K562 (cell line): ENCODE data around the gene MAP3K13. TPM values are rescaled to one million over a fixed set of nuclear protein-coding genes. Genes with fewer than 3 reads are reported as not detected.

ENCODE experiments used
- ARID1B ChIP-seq: fragments of 450-650 bp; IDR thresholded peaks from 2 replicates; pipeline ENCODE4 v1.6.1; 2016; ENCODE audit warnings: antibody characterized with exemption, mild to moderate bottlenecking, inconsistent platforms
- CREB3L1 ChIP-seq: fragments of 450-650 bp; IDR thresholded peaks from 2 replicates; pipeline ENCODE4 v1.6.1; 2014; ENCODE audit warnings: low read depth, mild to moderate bottlenecking, moderate library complexity, borderline replicate concordance
- JUNB ChIP-seq: fragments of 450-650 bp; formaldehyde crosslinking; conservative IDR thresholded peaks from 2 replicates; pipeline ENCODE4 v1.4.0; 2020; ENCODE audit warnings: mild to moderate bottlenecking
- KAT7 ChIP-seq: sonication (generic); formaldehyde crosslinking; IDR thresholded peaks from 2 replicates; pipeline ENCODE4 v1.8.0; 2022; ENCODE audit warnings: missing genetic modification reagents, mild to moderate bottlenecking, borderline replicate concordance
- MEF2D ChIP-seq: conservative IDR thresholded peaks from 2 replicates; pipeline ENCODE4 v1.6.1; 2016; ENCODE audit warnings: low read depth, missing genetic modification characterization, missing compliant biosample characterization
- POLR2A ChIP-seq: fragments of 450-650 bp; conservative IDR thresholded peaks from 2 replicates; pipeline ENCODE4 v1.6.1; 2016
- SIRT6 ChIP-seq: IDR thresholded peaks from one replicate; pipeline ENCODE4 v1.6.1; 2012; ENCODE audit warnings: low read depth, mild to moderate bottlenecking, control low read depth, inconsistent platforms, low read length, moderate library complexity
- TFE3 ChIP-seq: fragments of 450-650 bp; formaldehyde crosslinking; IDR thresholded peaks from 2 replicates; pipeline ENCODE4 v1.4.0; 2020; ENCODE audit warnings: mild to moderate bottlenecking, mixed read lengths
- ZBTB8A ChIP-seq: fragments of 450-650 bp; IDR thresholded peaks from 2 replicates; pipeline ENCODE4 v1.6.1; 2018; ENCODE audit warnings: mild to moderate bottlenecking, moderate library complexity; ENCODE audit not compliant: partially characterized antibody
- ZBTB9 ChIP-seq: fragments of 450-650 bp; formaldehyde crosslinking; IDR thresholded peaks from 2 replicates; pipeline ENCODE4 v1.4.0; 2020; ENCODE audit warnings: mild to moderate bottlenecking, moderate library complexity
- ZNF134 ChIP-seq: fragments of 250-450 bp; sonication (Bioruptor Pico); conservative IDR thresholded peaks from 2 replicates; pipeline ENCODE4 v1.4.0; 2020
- ZNF174 ChIP-seq: fragments of 250-450 bp; sonication (Bioruptor Pico); IDR thresholded peaks from 2 replicates; pipeline ENCODE4 v1.4.0; 2020; ENCODE audit warnings: mild to moderate bottlenecking
- polyA plus RNA-seq, 8 experiments: library from polyadenylated mRNA; depleted of rRNA in 4 of 8; stranded (reverse) in 5 of 8; unstranded in 3 of 8; fragments of >200 nt; fragmentation: Nextera tagmentation in 2 of 8; fragmentation: Illumina TruSeq in 1 of 8; extraction: Ambion mirVana in 2 of 8; extraction: Trizol in 1 of 8; gene quantifications; 2 replicates each; pipeline versions ENCODE4 v1.2.1 to v1.2.3, GENCODE V29; 2011 to 2014; ENCODE audit warnings: inconsistent platforms in 1 of 8, missing spikeins in 1 of 8
- total RNA-seq, 7 experiments: library from RNA; depleted of rRNA in 6 of 7; stranded (reverse); fragments of >200 nt in 6 of 7; fragmentation: Illumina TruSeq in 2 of 7; extraction: Trizol in 2 of 7; gene quantifications; 2 replicates each; pipeline versions ENCODE4 v1.2.1 to v1.2.3, GENCODE V29; 2011 to 2021; ENCODE audit warnings: low replicate concordance in 1 of 7
- TF ChIP-seq, protein P1 (sequence below), 2 experiments: fragments of 450-650 bp in 1 of 2; sonication (generic) in 1 of 2; formaldehyde crosslinking in 1 of 2; IDR thresholded peaks; 2 replicates each; pipeline versions ENCODE4 v1.7.1 to v1.9.0; 2016 to 2022; ENCODE audit warnings: inconsistent platforms in 1 of 2, mild to moderate bottlenecking in 1 of 2, missing genetic modification reagents in 1 of 2

The MAP3K13 gene
- total and polyA plus RNA-seq, 9 of the 15 experiments (the other 6 are each of a cell fraction or from before 2014, with no cell fraction given): 0.04 to 0.32 (median 0.15) TPM; not detected in 2

GRCh38 chr3:185362850-185363661 is at the start of gene MAP3K13 (continued):
- TF ChIP-seq ZBTB8A (no peak), KAT7 (CRISPR knock-in tag) (no peak), ARID1B (no peak), CREB3L1 (no peak), MEF2D (no peak), JUNB (CRISPR knock-in tag) (no peak), POLR2A (no peak), ZNF134 (CRISPR knock-in tag) (no peak), SIRT6 (no peak), ZBTB9 (CRISPR knock-in tag) (no peak), TFE3 (CRISPR knock-in tag) (no peak), ZNF174 (CRISPR knock-in tag) (no peak)
- TF ChIP-seq, protein P1, sequence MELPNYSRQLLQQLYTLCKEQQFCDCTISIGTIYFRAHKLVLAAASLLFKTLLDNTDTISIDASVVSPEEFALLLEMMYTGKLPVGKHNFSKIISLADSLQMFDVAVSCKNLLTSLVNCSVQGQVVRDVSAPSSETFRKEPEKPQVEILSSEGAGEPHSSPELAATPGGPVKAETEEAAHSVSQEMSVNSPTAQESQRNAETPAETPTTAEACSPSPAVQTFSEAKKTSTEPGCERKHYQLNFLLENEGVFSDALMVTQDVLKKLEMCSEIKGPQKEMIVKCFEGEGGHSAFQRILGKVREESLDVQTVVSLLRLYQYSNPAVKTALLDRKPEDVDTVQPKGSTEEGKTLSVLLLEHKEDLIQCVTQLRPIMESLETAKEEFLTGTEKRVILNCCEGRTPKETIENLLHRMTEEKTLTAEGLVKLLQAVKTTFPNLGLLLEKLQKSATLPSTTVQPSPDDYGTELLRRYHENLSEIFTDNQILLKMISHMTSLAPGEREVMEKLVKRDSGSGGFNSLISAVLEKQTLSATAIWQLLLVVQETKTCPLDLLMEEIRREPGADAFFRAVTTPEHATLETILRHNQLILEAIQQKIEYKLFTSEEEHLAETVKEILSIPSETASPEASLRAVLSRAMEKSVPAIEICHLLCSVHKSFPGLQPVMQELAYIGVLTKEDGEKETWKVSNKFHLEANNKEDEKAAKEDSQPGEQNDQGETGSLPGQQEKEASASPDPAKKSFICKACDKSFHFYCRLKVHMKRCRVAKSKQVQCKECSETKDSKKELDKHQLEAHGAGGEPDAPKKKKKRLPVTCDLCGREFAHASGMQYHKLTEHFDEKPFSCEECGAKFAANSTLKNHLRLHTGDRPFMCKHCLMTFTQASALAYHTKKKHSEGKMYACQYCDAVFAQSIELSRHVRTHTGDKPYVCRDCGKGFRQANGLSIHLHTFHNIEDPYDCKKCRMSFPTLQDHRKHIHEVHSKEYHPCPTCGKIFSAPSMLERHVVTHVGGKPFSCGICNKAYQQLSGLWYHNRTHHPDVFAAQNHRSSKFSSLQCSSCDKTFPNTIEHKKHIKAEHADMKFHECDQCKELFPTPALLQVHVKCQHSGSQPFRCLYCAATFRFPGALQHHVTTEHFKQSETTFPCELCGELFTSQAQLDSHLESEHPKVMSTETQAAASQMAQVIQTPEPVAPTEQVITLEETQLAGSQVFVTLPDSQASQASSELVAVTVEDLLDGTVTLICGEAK (IDR thresholded peaks at IDR 0.05): no peak
- TF ChIP-seq, protein P1 (CRISPR knock-in tag; IDR thresholded peaks at IDR 0.05): no peak
